ENCODE results near the gene OBSCN.

DNA sequence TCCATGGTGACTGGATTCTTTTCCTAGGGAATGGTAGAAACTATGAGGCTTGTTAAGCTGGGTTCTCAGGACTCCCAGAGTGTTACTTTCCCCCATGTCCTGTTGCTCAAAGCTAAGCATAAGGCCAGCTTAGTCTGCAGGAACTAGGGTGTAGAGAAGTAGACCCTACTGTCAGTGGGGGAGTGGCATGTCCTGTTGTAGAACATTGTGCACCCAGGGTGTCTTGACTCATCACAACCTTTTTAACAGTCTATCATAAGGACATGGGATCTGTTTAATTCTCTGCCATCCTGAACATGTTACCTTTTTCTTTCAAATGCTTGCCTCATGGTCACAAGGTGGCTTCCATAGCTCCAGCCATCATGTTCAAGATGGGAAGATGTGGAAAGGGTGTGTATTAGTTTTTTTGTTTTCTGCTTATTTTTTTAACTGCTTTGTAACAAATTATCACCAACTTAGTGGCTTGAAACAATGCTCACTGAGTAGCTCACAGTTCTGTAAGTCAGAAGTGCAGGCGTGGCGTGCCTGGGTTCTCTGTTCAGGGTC is 17.4 kb downstream of the OBSCN start:
- TF ChIP-seq POLR2A (IDR thresholded peaks at IDR 0.05; ENCODE audit: low read depth, low read length) (no peak), EZH2 (IDR thresholded peaks at IDR 0.05; ENCODE audit: borderline replicate concordance, low read depth, low read length, severe bottlenecking) (no peak), POLR2AphosphoS5 (IDR thresholded peaks at IDR 0.05; ENCODE audit: insufficient read depth, low read depth, low read length) (no peak)
- TF ChIP-seq, protein P1, sequence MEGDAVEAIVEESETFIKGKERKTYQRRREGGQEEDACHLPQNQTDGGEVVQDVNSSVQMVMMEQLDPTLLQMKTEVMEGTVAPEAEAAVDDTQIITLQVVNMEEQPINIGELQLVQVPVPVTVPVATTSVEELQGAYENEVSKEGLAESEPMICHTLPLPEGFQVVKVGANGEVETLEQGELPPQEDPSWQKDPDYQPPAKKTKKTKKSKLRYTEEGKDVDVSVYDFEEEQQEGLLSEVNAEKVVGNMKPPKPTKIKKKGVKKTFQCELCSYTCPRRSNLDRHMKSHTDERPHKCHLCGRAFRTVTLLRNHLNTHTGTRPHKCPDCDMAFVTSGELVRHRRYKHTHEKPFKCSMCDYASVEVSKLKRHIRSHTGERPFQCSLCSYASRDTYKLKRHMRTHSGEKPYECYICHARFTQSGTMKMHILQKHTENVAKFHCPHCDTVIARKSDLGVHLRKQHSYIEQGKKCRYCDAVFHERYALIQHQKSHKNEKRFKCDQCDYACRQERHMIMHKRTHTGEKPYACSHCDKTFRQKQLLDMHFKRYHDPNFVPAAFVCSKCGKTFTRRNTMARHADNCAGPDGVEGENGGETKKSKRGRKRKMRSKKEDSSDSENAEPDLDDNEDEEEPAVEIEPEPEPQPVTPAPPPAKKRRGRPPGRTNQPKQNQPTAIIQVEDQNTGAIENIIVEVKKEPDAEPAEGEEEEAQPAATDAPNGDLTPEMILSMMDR (IDR thresholded peaks at IDR 0.05; ENCODE audit: extremely low read depth in 1 of 2, insufficient read depth in 1 of 2, low read depth in 1 of 2, low read length in 2 of 2) = no peak
- TF ChIP-seq, protein P2, sequence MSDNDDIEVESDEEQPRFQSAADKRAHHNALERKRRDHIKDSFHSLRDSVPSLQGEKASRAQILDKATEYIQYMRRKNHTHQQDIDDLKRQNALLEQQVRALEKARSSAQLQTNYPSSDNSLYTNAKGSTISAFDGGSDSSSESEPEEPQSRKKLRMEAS (IDR thresholded peaks at IDR 0.05; ENCODE audit: insufficient read depth, insufficient read length) = no peak
